Astrocyte (in vitro differentiated cells and primary cell): ENCODE results near the gene NOX3. TPM values are rescaled to one million over a fixed set of nuclear protein-coding genes. Genes with fewer than 3 reads are reported as not detected.
A peak's percentile ranks its signal among the peaks of the same experiment; 100 is the strongest.

ENCODE experiments used
- DNase-seq: peaks from one replicate; pipeline ENCODE4 v3.0.0-alpha.2; 2010; ENCODE audit warnings: low read depth
- FAIRE-seq: peaks from 2 replicates; lab custom pipeline; 2011; peaks lifted over from hg19 to GRCh38; lab: Jason Lieb, UNC
- H2AFZ ChIP-seq: 2 replicates; pipeline ENCODE4 v1.6.0; 2012; ENCODE audit warnings: low read depth, low read length, inconsistent platforms
- H3K27ac ChIP-seq: 2 replicates; pipeline ENCODE4 v1.5.1; 2011; ENCODE audit warnings: low read depth, low read length, inconsistent platforms
- H3K27me3 ChIP-seq: 2 replicates; pipeline ENCODE4 v1.6.0; 2011; ENCODE audit warnings: low read length, inconsistent platforms; ENCODE audit not compliant: insufficient read depth
- H3K36me3 ChIP-seq: 2 replicates; pipeline ENCODE4 v1.5.1; 2011; ENCODE audit warnings: low read length, inconsistent platforms; ENCODE audit not compliant: insufficient read depth
- H3K4me1 ChIP-seq: 2 replicates; pipeline ENCODE4 v1.5.1; 2011; ENCODE audit warnings: low read length, inconsistent platforms; ENCODE audit not compliant: insufficient read depth
- H3K4me2 ChIP-seq: 2 replicates; pipeline ENCODE4 v1.6.0; 2012; ENCODE audit warnings: low read length, inconsistent platforms
- H3K4me3 ChIP-seq: 2 replicates; pipeline ENCODE4 v1.5.1; 2011; ENCODE audit warnings: low read depth, mild to moderate bottlenecking, low read length, inconsistent platforms; ENCODE audit not compliant: insufficient read depth
- H3K79me2 ChIP-seq: 2 replicates; pipeline ENCODE4 v1.6.0; 2012; ENCODE audit warnings: mild to moderate bottlenecking, low read length, inconsistent platforms; ENCODE audit not compliant: insufficient read depth
- H3K9ac ChIP-seq: 2 replicates; pipeline ENCODE4 v1.6.0; 2012; ENCODE audit warnings: mild to moderate bottlenecking, low read length, inconsistent platforms
- H3K9me3 ChIP-seq: 2 replicates; pipeline ENCODE4 v1.5.1; 2012; ENCODE audit warnings: low read depth, mild to moderate bottlenecking, low read length, inconsistent platforms; ENCODE audit not compliant: insufficient read depth
- H4K20me1 ChIP-seq: 2 replicates; pipeline ENCODE4 v1.6.0; 2012; ENCODE audit warnings: low read length, inconsistent platforms; ENCODE audit not compliant: insufficient read depth
- H3K27ac Mint-ChIP-seq: one replicate; pipeline ENCODE4 v1.8.0; 2021; ENCODE audit warnings: mild to moderate bottlenecking, mixed read lengths; ENCODE audit not compliant: unreplicated experiment
- H3K27me3 Mint-ChIP-seq: one replicate; pipeline ENCODE4 v1.8.0; 2021; ENCODE audit warnings: low read depth, mixed read lengths; ENCODE audit not compliant: unreplicated experiment
- H3K36me3 Mint-ChIP-seq: one replicate; pipeline ENCODE4 v1.8.0; 2021; ENCODE audit warnings: low read depth, mixed read lengths; ENCODE audit not compliant: unreplicated experiment
- H3K4me1 Mint-ChIP-seq: one replicate; pipeline ENCODE4 v1.8.0; 2021; ENCODE audit warnings: low read depth, mixed read lengths; ENCODE audit not compliant: unreplicated experiment
- H3K4me3 Mint-ChIP-seq: one replicate; pipeline ENCODE4 v1.8.0; 2021; ENCODE audit warnings: mild to moderate bottlenecking, moderate library complexity, mixed read lengths; ENCODE audit not compliant: unreplicated experiment
- H3K9me3 Mint-ChIP-seq: one replicate; pipeline ENCODE4 v1.8.0; 2021; ENCODE audit warnings: mild to moderate bottlenecking, mixed read lengths; ENCODE audit not compliant: unreplicated experiment
- CTCF ChIP-seq: IDR thresholded peaks from 2 replicates; pipeline ENCODE4 v1.5.1; 2011; ENCODE audit warnings: low read depth, mild to moderate bottlenecking, inconsistent platforms, low read length, moderate library complexity; ENCODE audit not compliant: insufficient read depth
- EZH2 ChIP-seq: IDR thresholded peaks from 2 replicates; pipeline ENCODE4 v1.6.1; 2012; ENCODE audit warnings: mild to moderate bottlenecking, low read length, inconsistent platforms; ENCODE audit not compliant: insufficient read depth
- total RNA-seq: library from RNA; stranded (reverse); gene quantifications from 2 replicates; pipeline ENCODE4 v1.2.1, GENCODE V29; 2021

NOX3 gene
- total RNA-seq, 1 donor from 2014 or later, result 0.30 TPM

- H3K9ac ChIP-seq, result no peak overlapping the region
- no peak overlapping the region for H3K27ac ChIP-seq
- DNase-seq (no peak), FAIRE-seq (no peak)
- no peaks in the 10 kb centered on the region for H4K20me1 ChIP-seq
- H3K79me2 ChIP-seq, result no peaks in the 10 kb centered on the region
- H3K4me2 ChIP-seq, result no peak overlapping the region
- H3K4me3 ChIP-seq, result no peak overlapping the region
- Mint-ChIP-seq H3K9me3 (no peaks in the 10 kb centered on the region), H3K4me3 (no peak overlapping the region), H3K27me3 (no peaks in the 10 kb centered on the region), H3K27ac (no peak overlapping the region), H3K4me1 (peaks cover 16% of the 10 kb centered on the region), H3K36me3 (no peaks in the 10 kb centered on the region)
- H3K9me3 ChIP-seq, result no peaks in the 10 kb centered on the region
- no peaks in the 10 kb centered on the region for H3K27me3 ChIP-seq
- TF ChIP-seq EZH2 (no peak), CTCF (no peak)
- H2AFZ ChIP-seq, result no peak overlapping the region
- H3K4me1 ChIP-seq, result peaks cover 12% of the 10 kb centered on the region
- no peaks in the 10 kb centered on the region for H3K36me3 ChIP-seq
Observed at GRCh38 chr6:155420492-155420891, 35.1 kb downstream of the NOX3 start.

- peak overlapping the region; percentile 6 for H3K9ac ChIP-seq
- Mint-ChIP-seq H3K4me3 (no peak overlapping the region), H3K27ac (no peak overlapping the region), H3K27me3 (no peaks in the 10 kb centered on the region), H3K4me1 (peaks cover 16% of the 10 kb centered on the region), H3K36me3 (no peaks in the 10 kb centered on the region), H3K9me3 (no peaks in the 10 kb centered on the region)
- no peaks in the 10 kb centered on the region for H3K9me3 ChIP-seq
- no peak overlapping the region for H2AFZ ChIP-seq
- no peak overlapping the region for H3K27ac ChIP-seq
- FAIRE-seq, result no peak
- H3K4me2 ChIP-seq, result peak overlapping the region; percentile 69
- peaks cover 12% of the 10 kb centered on the region for H3K4me1 ChIP-seq
- no peak for TF ChIP-seq EZH2
- TF ChIP-seq CTCF, result no peak
- no peaks in the 10 kb centered on the region for H3K36me3 ChIP-seq
- H3K27me3 ChIP-seq, result no peaks in the 10 kb centered on the region
- H3K79me2 ChIP-seq, result no peaks in the 10 kb centered on the region
- H4K20me1 ChIP-seq, result no peaks in the 10 kb centered on the region
- DNase-seq, result peak; percentile 31
- no peak overlapping the region for H3K4me3 ChIP-seq
Observed at GRCh38 chr6:155419161-155419560, 36.5 kb downstream of the NOX3 start.

GRCh38 chr6:155418017-155418761 is 37.5 kb downstream of the NOX3 start:
- no peaks in the 10 kb centered on the region for H3K79me2 ChIP-seq
- TF ChIP-seq CTCF (no peak), EZH2 (no peak)
- DNase-seq (peak; percentile 61), FAIRE-seq (no peak)
- H3K27me3 Mint-ChIP-seq, result no peaks in the 10 kb centered on the region
- H3K36me3 ChIP-seq, result no peaks in the 10 kb centered on the region
- H3K4me1 Mint-ChIP-seq, result peaks cover 16% of the 10 kb centered on the region
- peaks cover 12% of the 10 kb centered on the region for H3K4me1 ChIP-seq
- H3K4me2 ChIP-seq, result peak overlapping the region; percentile 69
- H3K4me3 Mint-ChIP-seq, result no peak overlapping the region
- no peaks in the 10 kb centered on the region for H3K36me3 Mint-ChIP-seq
- H3K27ac Mint-ChIP-seq, result no peak overlapping the region
- H3K4me3 ChIP-seq, result peak overlapping the region; percentile 5
- no peaks in the 10 kb centered on the region for H3K9me3 ChIP-seq
- H3K27me3 ChIP-seq, result no peaks in the 10 kb centered on the region
- H2AFZ ChIP-seq, result peak overlapping the region; percentile 48
- H3K9ac ChIP-seq, result peak overlapping the region; percentile 35
- no peaks in the 10 kb centered on the region for H4K20me1 ChIP-seq
- H3K27ac ChIP-seq, result peak overlapping the region; percentile 47
- H3K9me3 Mint-ChIP-seq, result no peaks in the 10 kb centered on the region
